Mesenchymal stem cell (in vitro differentiated cells and primary cell): ENCODE data around the gene TRPV4.

Experiments used
- DNase-seq: peaks from one replicate; pipeline ENCODE4 v3.0.0-alpha.2; 2013
- H2AFZ ChIP-seq: one replicate; pipeline ENCODE4 v1.6.1; 2013; ENCODE audit warnings: low read depth, mild to moderate bottlenecking, control low read depth, inconsistent platforms, low read length, moderate library complexity
- H2AK5ac ChIP-seq: 2 replicates; pipeline ENCODE4 v1.6.1; 2013; ENCODE audit warnings: low read length, moderate library complexity, mild to moderate bottlenecking, inconsistent platforms; ENCODE audit not compliant: severe bottlenecking
- H2BK120ac ChIP-seq: one replicate; pipeline ENCODE4 v1.6.1; 2013; ENCODE audit warnings: low read depth, mild to moderate bottlenecking, inconsistent platforms, low read length, moderate library complexity
- H2BK12ac ChIP-seq, 2 experiments: one replicate each; pipeline ENCODE4 v1.6.1; 2013; ENCODE audit warnings: inconsistent platforms in 2 of 2, low read length in 2 of 2, mild to moderate bottlenecking in 2 of 2, moderate library complexity in 2 of 2, control low read depth in 1 of 2
- H2BK15ac ChIP-seq: one replicate; pipeline ENCODE4 v1.6.1; 2013; ENCODE audit warnings: mild to moderate bottlenecking, low read depth, inconsistent platforms; ENCODE audit not compliant: poor library complexity, severe bottlenecking
- H2BK5ac ChIP-seq: 2 replicates; pipeline ENCODE4 v1.6.1; 2013; ENCODE audit warnings: low read depth, mild to moderate bottlenecking, low read length, control low read depth, inconsistent platforms; ENCODE audit not compliant: poor library complexity, severe bottlenecking
- H3K14ac ChIP-seq, 2 experiments: one replicate each; pipeline ENCODE4 v1.6.1; 2013; ENCODE audit warnings: inconsistent platforms in 2 of 2, low read length in 2 of 2, control low read depth in 1 of 2, mild to moderate bottlenecking in 1 of 2, moderate library complexity in 1 of 2
- H3K18ac ChIP-seq, 2 experiments: one replicate each; pipeline ENCODE4 v1.6.1; 2013; ENCODE audit warnings: inconsistent platforms in 2 of 2, low read length in 2 of 2, control low read depth in 1 of 2, low read depth in 1 of 2, mild to moderate bottlenecking in 1 of 2
- H3K23ac ChIP-seq, 2 experiments: one replicate each; pipeline ENCODE4 v1.6.1; 2013; ENCODE audit warnings: inconsistent platforms in 2 of 2, low read length in 2 of 2, mild to moderate bottlenecking in 2 of 2, moderate library complexity in 2 of 2, control low read depth in 1 of 2
- H3K27ac ChIP-seq: 2 replicates; pipeline ENCODE4 v1.5.1; 2013; ENCODE audit warnings: mild to moderate bottlenecking, moderate library complexity, low read length, control low read depth, inconsistent platforms; ENCODE audit not compliant: poor library complexity, severe bottlenecking
- H3K27me3 ChIP-seq, 2 experiments: 2 replicates each; pipeline versions ENCODE4 v1.6.1 to v1.7.0; 2013; ENCODE audit warnings: low read length in 2 of 2, mild to moderate bottlenecking in 2 of 2, moderate library complexity in 2 of 2, control low read depth in 1 of 2, inconsistent platforms in 1 of 2; ENCODE audit not compliant: control insufficient read depth in 1 of 2, insufficient read depth in 1 of 2
- H3K36me3 ChIP-seq, 2 experiments: 2 replicates each; pipeline versions ENCODE4 v1.6.1 to v1.7.0; 2013; ENCODE audit warnings: low read length in 2 of 2, control low read depth in 1 of 2, inconsistent platforms in 1 of 2, low read depth in 1 of 2, mild to moderate bottlenecking in 1 of 2; ENCODE audit not compliant: insufficient read depth in 2 of 2, control insufficient read depth in 1 of 2
- H3K4ac ChIP-seq, 2 experiments: one replicate each; pipeline ENCODE4 v1.6.1; 2013; ENCODE audit warnings: inconsistent platforms in 2 of 2, low read length in 2 of 2, mild to moderate bottlenecking in 2 of 2, moderate library complexity in 2 of 2, control low read depth in 1 of 2, low read depth in 1 of 2
- H3K4me1 ChIP-seq: 2 replicates; pipeline ENCODE4 v1.6.1; 2013; ENCODE audit warnings: low read depth, low read length, control low read depth; ENCODE audit not compliant: control insufficient read depth, insufficient read depth
- H3K4me2 ChIP-seq: 2 replicates; pipeline ENCODE4 v1.6.1; 2013; ENCODE audit warnings: low read length, mild to moderate bottlenecking, inconsistent platforms; ENCODE audit not compliant: poor library complexity, severe bottlenecking
- H3K4me3 ChIP-seq, 2 experiments: 2 replicates each; pipeline versions ENCODE4 v1.5.1 to v1.7.0; 2013; ENCODE audit warnings: low read length in 2 of 2, mild to moderate bottlenecking in 2 of 2, control low read depth in 1 of 2, low read depth in 1 of 2; ENCODE audit not compliant: insufficient read depth in 1 of 2
- H3K79me1 ChIP-seq: replicated peaks from 2 replicates; pipeline ENCODE4 v1.6.1; 2013; ENCODE audit warnings: mild to moderate bottlenecking, control low read depth, low read length, inconsistent platforms; ENCODE audit not compliant: poor library complexity, severe bottlenecking
- H3K9ac ChIP-seq: 2 replicates; pipeline ENCODE4 v1.7.0; 2013; ENCODE audit warnings: mild to moderate bottlenecking, low read length, moderate library complexity
- H3K9me3 ChIP-seq: 2 replicates; pipeline ENCODE4 v1.7.0; 2013; ENCODE audit warnings: mild to moderate bottlenecking, low read length; ENCODE audit not compliant: control insufficient read depth
- H4K8ac ChIP-seq: one replicate; pipeline ENCODE4 v1.6.1; 2013; ENCODE audit warnings: inconsistent platforms, mild to moderate bottlenecking, low read length, moderate library complexity
- H4K91ac ChIP-seq: one replicate; pipeline ENCODE4 v1.6.1; 2013; ENCODE audit warnings: mild to moderate bottlenecking, low read length, inconsistent platforms
- WGBS: methylation state at CpG from one replicate; pipeline ENCODE4 v1.1.7; 2013; ENCODE audit warnings: mixed read lengths; 5-methylcytosine and 5-hydroxymethylcytosine counted together

The TRPV4 gene

DNA sequence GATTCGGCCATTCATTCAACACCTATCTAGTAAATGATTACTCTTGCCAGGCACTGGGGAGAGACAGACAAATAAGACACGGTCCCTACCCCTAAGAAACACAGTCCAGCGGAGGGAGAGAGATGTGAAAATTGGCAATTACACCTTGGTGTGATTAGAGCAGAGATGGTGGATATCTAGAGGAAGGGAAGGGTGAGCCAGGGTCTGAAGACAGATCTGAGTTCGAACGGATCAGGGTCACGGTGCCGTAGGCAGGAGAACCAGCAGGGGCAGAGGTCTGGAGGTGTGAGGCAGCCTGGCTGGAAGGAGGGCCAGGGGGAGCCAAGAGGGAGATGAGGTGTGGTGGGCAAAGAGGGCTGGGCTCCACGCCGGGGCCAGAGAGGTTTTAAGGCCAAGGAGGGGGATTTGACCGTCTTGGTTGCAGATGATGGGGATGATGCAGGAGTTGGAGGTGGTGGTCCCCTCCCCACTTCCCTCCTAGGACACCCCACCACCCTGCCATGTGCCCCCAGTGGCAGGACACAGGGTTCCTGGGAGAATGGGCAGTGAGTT lies 92.4 kb downstream of the TRPV4 start:
- Histone ChIP-seq H2BK5ac (no peak overlapping the region), H3K36me3 (no peaks in the 10 kb centered on the region), H3K4ac (no peak overlapping the region), H3K4me2 (no peak overlapping the region), H2AFZ (no peak overlapping the region), H3K79me1 (no peaks in the 10 kb centered on the region), H3K4me1 (peaks cover 21% of the 10 kb centered on the region), H4K91ac (no peak overlapping the region), H2AK5ac (no peak overlapping the region), H3K4me3 (no peak overlapping the region), H3K9ac (no peak overlapping the region), H3K23ac (no peak overlapping the region), H4K8ac (no peak overlapping the region), H3K27ac (no peak overlapping the region), H2BK15ac (no peak overlapping the region), H2BK120ac (no peak overlapping the region), H3K27me3 (peaks cover 38 to 48% of the 10 kb centered on the region in 2 experiments), H2BK12ac (no peak overlapping the region), H3K14ac (no peak overlapping the region), H3K9me3 (no peaks in the 10 kb centered on the region), H3K18ac (no peak overlapping the region)
- no peak for DNase-seq
- WGBS, result 80% methylated on average over 7 of the region's 10 CpGs

DNA sequence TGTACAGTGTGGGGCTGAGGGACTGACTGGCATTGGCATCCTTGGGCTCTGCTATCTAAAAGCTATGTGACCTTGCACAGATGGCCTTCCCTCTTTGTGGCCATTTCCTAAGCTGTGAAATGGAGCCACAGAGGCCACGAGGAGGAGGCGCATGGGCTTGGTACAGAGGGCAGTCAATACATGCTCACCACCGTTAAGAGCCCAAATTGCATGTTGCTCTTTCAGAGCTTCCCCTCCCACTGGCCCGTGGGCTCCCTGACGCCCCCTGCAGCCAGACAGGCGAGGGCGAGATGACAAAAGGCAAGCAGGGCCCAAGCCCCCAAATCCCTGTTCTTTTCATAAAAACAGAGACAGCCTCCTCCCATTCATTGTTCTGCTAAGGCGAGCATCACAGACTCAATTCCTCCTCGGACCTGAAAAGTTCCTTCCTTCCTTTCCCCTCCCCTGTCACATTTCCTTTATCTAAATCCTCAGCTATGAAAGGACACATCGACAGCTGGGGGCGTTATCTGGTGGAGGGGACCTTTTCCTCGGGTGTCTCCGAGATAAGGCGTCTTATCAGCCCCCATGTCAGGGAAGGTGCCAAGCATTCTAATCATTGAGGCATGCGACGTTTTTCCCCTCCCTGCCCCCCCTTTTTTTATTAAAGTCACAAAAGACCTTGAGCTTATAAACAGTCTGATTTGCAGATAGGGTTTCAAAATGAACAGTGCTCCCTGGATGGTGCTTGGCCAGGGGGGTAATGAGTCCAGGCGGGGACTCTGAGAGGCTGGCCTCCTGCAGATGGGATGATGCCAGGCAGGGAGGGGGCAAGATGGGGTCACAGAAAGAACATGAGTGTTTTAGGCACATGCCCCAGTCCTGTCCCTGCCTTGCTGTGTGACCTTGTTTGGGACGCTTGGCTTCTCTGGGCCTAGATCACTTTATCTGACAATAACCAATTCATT lies 93.2 kb downstream of the TRPV4 start:
- Histone ChIP-seq H3K4me3 (no peak overlapping the region), H4K91ac (no peak overlapping the region), H3K36me3 (no peaks in the 10 kb centered on the region), H2BK12ac (no peak overlapping the region), H2BK15ac (no peak overlapping the region), H2BK120ac (no peak overlapping the region), H3K18ac (peak overlapping the region in 1 of 2 experiments; percentile 18), H3K4ac (no peak overlapping the region), H3K23ac (no peak overlapping the region), H2AFZ (no peak overlapping the region), H3K27me3 (peaks cover 45 to 56% of the 10 kb centered on the region in 2 experiments), H3K9me3 (no peaks in the 10 kb centered on the region), H4K8ac (no peak overlapping the region), H3K9ac (no peak overlapping the region), H2AK5ac (no peak overlapping the region), H3K14ac (no peak overlapping the region), H2BK5ac (no peak overlapping the region), H3K4me1 (peaks cover 21% of the 10 kb centered on the region), H3K4me2 (no peak overlapping the region), H3K27ac (no peak overlapping the region), H3K79me1 (no peaks in the 10 kb centered on the region)
- 37% methylated on average over 16 of the region's 18 CpGs for WGBS
- no peak for DNase-seq

DNA sequence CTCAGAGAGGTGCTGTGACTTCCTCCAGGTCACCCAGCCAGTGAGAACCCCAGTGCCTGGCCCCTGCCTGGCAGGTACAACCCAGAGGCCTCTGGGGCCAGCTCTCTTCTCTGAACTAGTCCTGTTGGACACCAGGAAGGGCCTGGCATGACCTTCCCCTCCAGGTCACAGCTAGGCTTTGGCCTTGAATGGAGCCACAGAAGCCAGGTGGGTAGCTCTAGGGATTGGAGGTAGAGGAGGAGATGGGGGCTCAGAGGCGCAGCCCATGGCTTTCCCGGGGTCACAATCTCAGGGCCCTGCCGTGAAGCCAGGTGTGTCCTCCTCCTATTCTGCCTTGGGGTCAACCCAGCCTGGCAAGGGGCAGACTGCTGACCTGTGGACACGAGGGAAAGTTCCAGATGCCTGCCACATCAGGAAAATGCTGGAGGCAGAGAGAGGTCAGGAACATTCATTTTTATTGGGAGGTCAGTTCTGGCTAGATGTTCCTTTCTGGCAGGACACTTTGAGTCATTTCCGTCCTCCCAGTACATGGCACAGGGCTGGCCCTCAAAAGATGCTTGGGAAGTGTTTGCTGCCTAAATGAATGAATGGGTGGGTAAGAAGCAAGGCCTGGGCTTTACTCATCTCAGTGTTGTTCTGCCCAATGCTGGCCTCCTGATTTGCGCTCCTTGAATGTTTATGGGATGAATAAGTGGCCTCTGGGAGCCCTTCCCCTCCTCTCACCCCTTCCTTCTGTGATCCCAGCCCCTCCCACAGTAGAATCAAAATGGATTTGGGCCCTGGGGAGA lies 94.1 kb downstream of the TRPV4 start:
- no peak overlapping the region for H2BK12ac ChIP-seq
- H4K8ac ChIP-seq, result no peak overlapping the region
- H3K36me3 ChIP-seq, result no peaks in the 10 kb centered on the region
- H3K18ac ChIP-seq, result no peak overlapping the region
- no peak overlapping the region for H2BK5ac ChIP-seq
- no peak overlapping the region for H3K27ac ChIP-seq
- no peak overlapping the region for H2BK15ac ChIP-seq
- no peak for DNase-seq
- H4K91ac ChIP-seq, result no peak overlapping the region
- no peaks in the 10 kb centered on the region for H3K79me1 ChIP-seq
- H3K14ac ChIP-seq, result no peak overlapping the region
- peaks cover 25% of the 10 kb centered on the region for H3K4me1 ChIP-seq
- H2AFZ ChIP-seq, result no peak overlapping the region
- no peak overlapping the region for H3K4me3 ChIP-seq
- no peak overlapping the region for H2AK5ac ChIP-seq
- WGBS, result 78% methylated on average over 5 of the region's 6 CpGs
- H3K4ac ChIP-seq, result no peak overlapping the region
- H3K23ac ChIP-seq, result no peak overlapping the region
- H3K9me3 ChIP-seq, result no peaks in the 10 kb centered on the region
- no peak overlapping the region for H3K9ac ChIP-seq
- H3K27me3 ChIP-seq, result peaks cover 54 to 65% of the 10 kb centered on the region in 2 experiments
- no peak overlapping the region for H2BK120ac ChIP-seq
- H3K4me2 ChIP-seq, result no peak overlapping the region

DNA sequence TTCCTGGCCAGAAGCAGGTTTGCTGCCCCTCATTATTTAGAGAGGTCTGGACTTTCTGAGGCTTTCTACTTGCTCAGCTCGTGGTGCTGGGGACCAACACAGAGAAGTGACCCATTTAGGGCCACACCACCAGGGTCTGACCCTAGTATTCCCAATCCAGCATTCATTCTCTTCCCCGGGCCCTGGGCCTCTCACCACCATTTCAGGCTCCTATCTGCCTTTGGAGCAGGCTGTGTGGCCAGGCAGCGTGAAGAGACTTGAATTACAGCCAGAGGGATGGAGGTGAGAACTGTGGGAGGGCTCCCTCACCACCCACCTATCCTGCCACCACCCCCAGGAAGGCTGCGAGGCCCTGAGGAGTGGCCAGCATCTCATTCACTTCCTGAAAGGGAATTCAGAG lies 95.0 kb downstream of the TRPV4 start:
- Histone ChIP-seq H3K36me3 (no peaks in the 10 kb centered on the region), H2AFZ (no peak overlapping the region), H3K27ac (no peak overlapping the region), H4K91ac (no peak overlapping the region), H3K27me3 (peaks cover 58 to 69% of the 10 kb centered on the region in 2 experiments), H4K8ac (no peak overlapping the region), H2BK120ac (no peak overlapping the region), H2BK15ac (no peak overlapping the region), H3K9me3 (no peaks in the 10 kb centered on the region), H3K4me2 (no peak overlapping the region), H3K4ac (no peak overlapping the region), H3K14ac (no peak overlapping the region), H3K23ac (no peak overlapping the region), H2AK5ac (no peak overlapping the region), H2BK5ac (no peak overlapping the region), H2BK12ac (no peak overlapping the region), H3K79me1 (no peaks in the 10 kb centered on the region), H3K4me1 (peaks cover 25% of the 10 kb centered on the region), H3K9ac (no peak overlapping the region), H3K4me3 (no peak overlapping the region), H3K18ac (no peak overlapping the region)
- no peak for DNase-seq
- 42% methylated on average over 3 of the region's 4 CpGs for WGBS
